Measurements from ENCODE around the gene GLDN.

GLDN gene
- total RNA-seq = 0 reads per million in 3 experiments

DNA sequence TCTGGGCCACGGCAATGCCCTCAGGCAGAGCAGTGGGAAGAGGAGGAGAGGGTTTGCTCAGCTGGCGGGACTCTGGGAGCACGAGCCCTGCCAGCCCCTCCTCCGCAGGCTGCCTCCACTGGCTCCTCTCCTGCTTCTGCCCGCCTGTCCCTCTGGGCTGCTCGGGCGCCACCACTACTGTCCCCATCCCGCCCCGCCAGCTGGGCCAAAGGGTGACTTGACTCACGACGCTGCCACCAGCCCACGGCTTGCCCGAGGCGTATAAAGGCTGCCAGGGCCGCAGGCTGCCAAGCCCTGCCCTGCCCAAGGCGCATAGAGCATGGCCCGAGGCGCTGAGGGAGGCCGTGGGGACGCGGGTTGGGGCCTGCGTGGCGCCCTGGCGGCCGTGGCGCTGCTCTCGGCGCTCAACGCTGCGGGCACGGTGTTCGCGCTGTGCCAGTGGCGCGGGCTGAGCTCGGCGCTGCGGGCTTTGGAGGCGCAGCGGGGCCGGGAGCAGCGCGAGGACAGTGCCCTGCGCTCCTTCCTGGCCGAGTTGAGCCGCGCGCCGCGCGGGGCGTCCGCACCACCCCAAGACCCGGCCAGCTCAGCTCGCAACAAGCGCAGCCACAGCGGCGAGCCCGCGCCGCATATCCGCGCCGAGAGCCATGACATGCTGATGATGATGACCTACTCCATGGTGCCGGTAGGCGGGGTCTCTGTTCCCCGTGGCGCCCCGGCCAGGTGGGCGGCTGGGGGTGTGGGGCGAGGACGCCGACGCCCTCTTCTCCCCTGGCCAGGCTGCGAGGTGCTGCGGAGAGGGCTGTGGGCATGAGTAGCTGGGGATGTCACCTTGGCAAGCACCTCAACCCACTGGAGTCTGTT, at the start of gene GLDN:
TSS of gene GLDN (plus strand) at position 290 of the 861 bp plus-strand sequence. CDS start at position 320, 30 bp downstream.
- DNase-seq = no peak

DNA sequence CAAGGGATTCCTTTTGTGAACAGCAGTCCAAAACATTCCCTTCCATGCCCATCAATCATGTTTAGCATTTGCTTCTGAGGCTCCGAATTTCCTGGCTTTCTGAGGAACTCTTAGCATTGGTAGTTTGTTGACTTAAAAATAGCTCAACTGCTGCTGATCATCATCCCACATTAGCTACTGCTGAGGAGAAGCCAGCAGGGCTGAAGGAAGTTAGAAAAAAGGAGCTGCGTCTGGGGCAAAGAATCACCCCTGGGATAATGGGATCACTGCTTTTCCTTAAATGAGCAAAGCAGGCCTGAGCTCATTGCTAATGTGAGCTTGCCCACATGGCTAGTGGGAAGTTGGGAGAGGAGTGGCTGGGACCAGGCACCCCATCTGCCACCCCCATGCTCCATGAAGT, 42.8 kb upstream of the GLDN start:
- no peak for DNase-seq

DNA sequence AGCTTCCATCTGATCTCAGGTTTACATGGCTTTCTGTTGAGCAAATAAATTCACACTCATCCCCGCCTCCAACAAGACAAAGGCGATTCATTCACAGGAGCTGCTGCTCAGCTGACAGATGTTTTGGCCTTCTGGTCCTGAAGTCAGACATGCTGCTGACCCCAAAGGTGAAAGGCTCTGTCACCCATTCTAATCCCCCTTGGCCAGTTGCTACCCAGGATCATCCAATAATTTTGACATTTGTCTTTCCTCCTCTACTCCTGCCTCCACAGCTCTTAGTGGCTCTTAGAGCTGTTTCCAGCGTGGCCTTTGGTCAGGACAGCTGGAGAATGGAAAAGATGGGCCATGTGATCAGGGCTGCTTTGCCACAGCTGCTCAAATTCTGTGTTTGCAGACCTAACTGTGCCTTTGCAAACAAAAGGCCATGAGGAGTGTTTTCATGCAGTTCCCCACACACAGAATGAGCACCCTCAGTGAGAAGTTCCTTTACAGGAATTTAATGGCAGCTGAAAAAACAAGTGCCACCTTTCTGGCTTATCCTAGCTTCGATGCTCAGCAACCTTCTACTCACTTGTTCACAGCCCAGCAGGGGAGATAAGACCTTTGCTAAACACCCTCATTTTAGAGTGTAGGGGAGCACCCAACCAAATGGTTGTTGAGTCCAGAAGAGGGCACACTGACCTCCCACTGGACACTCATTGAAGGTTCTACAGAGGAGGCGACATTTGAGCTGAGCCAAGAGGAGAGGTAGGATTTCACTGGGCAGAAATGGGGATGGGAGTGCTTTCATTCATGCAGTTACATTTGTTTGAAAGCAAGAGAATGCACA, 42.1 kb upstream of the GLDN start:
- DNase-seq = no peak

DNA sequence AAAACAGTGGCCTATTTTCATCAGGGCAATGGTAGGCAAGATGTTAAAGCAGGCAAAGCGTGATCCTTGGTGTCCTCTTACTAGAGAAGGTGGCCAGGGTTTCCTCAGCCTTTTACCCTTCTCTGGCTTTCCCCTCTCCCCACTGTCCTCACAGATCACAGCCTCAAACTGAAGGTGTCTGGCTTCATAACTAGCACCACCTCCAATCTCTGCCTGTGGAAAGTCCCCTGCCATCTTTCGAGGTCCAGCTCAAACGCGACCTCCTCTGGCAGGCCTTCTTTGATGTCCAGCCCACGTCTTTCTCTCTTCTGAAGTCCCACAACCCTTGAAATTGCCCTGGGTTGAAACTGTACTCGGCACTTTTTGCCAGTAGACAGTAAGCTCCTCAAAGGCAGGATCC, 39.0 kb upstream of the GLDN start:
- DNase-seq = no peak

- no peak for DNase-seq
These were observed 37.9 kb upstream of the GLDN start for GRCh38 chr15:51303462-51303980.

DNA sequence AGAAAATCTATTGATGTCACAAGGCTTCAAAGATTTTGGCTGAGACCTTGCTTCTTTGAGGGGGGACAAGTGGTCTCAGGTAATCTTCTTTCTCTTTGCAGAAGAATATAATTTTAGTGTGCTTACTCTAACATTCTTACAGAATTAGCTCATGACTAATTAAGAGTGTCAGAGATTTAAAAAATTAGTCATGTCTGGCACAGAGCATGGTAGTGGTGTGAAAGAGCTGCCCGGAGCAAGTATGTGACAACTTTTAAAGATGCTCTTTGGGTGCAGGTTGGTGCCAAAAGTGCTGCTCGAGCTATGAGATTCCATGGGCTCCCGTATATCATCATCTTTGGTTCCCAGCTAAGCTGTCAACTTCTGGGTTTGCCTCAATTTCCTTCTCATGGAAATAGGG, 34.1 kb upstream of the GLDN start:
- DNase-seq = no peak

GRCh38 chr15:51307811-51308210, 33.6 kb upstream of the GLDN start:
- DNase-seq = no peak

- no peak for DNase-seq
These were observed 31.4 kb upstream of the GLDN start for GRCh38 chr15:51310064-51310463.

DNA sequence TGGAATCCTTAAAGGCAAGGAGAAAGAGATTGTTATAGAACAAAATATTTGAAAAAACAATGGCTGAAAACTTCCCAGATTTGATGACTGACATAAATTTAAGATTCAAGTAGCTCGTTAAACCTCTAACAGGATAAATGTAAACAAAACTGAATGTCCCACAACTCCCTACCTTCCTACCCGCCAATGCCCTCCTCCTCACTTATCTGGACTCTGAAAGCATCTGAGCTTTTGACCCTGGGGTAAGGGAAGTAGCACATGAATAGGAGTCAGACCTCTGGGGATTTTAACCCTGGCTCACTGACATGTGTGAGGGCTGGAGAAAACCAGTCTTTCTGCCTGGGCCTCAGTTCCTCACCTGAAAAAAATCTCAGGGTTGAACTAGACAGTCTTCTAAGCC, 29.9 kb upstream of the GLDN start:
- DNase-seq = no peak

GRCh38 chr15:51312166-51313073, 29.0 kb upstream of the GLDN start:
- no peak for DNase-seq

GRCh38 chr15:51313074-51313393, 28.4 kb upstream of the GLDN start:
- DNase-seq = no peak

DNA sequence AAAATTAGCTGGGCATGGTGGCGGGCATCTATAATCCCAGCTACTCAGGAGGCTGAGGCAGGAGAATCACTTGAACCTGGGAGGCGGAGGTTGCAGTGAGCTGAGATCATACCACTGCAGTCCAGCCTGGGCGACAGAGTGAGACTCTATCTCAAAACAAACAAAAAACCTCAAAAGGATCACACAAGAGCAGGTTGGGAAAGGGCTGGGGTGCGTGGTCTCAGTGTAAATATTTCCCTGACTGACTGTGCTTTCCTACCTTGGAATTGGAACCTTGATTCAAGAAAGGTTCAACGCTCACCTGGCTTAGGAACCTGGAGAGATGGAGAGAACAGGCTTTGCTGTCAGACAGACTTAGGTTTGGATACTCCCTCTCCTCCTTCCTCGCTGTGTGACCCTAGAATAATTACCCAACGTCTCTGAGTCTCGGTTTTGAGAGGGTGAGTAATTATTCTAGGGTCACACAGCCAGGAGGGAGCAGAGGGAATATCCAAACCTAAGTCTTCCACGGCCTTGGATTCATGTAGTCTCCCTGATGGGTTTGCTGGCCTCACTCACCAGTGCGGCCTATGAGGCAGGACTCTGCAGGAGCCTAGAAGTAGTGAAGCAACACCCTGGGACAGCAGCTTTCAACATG, 27.7 kb upstream of the GLDN start:
- DNase-seq = no peak

DNA sequence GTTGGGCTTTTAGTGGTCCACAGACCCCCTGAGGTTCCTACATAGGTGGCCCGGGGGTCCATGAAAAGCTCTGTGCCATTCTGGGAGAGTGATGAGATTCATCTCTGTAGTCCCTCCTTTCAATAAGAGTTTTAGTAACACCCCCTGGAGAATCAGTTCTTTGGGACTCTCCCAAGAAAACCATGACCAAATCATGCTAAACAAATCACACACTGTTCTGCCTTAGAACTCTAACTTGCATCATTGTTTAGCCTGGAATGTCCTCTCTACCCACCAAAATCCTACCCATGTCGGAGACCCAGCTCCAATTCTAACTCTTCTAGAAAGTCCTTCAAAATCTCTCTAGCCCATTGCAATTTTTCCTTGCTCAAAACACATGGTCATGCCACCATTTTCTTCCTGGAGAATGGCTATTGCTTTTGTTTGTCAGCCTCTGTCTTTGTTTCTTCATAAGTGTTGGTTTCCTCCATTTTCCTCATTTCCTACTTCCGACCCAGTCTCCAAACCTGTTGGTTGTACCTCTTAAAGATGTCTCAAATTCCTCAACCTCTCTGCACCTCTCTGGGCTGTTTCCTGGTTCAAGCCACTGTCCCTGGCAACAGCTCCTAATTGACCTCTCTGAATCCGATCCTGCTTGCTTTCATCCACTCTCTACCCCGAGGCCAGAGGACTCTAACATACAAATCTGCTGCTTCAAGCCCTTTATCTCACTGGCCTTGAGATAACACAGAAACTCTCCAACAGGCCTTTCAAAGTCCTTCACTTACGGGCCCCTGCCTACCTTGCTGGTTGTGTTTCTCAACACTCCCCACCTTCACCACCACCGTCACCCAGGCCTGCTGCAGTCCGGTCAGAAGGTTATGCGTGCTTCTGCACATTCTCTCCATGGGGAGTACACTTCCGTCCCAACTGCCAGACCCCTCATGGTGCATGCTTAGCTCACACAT, 26.8 kb upstream of the GLDN start:
- DNase-seq = no peak

DNA sequence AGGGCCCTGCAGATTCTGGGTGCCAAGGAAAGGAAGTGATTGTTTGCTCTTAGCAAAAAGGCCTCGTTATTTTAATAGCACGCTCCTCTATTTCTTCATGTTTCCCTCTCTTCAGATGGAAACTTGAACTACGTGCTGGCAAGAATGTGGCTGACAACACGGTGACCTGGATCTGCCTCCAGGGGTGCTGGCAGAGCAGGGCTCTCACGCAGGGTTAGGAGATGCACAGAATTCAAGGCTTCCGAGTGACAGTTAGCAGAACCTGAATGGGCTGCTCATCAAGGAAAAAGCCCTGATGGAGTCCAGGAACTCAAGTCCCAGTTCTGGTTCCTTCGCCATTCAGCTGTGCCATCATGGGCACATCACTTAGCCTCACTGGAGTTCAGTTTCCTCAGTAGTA, 25.7 kb upstream of the GLDN start:
- no peak for DNase-seq

- DNase-seq = no peak
These were observed 24.8 kb upstream of the GLDN start for GRCh38 chr15:51316636-51317035.

- no peak for DNase-seq
These were observed 22.9 kb upstream of the GLDN start for GRCh38 chr15:51318382-51319150.

- no peak for DNase-seq
These were observed 21.9 kb upstream of the GLDN start for GRCh38 chr15:51319539-51319938.

- no peak for DNase-seq
These were observed 20.6 kb upstream of the GLDN start for GRCh38 chr15:51320843-51321242.

DNA sequence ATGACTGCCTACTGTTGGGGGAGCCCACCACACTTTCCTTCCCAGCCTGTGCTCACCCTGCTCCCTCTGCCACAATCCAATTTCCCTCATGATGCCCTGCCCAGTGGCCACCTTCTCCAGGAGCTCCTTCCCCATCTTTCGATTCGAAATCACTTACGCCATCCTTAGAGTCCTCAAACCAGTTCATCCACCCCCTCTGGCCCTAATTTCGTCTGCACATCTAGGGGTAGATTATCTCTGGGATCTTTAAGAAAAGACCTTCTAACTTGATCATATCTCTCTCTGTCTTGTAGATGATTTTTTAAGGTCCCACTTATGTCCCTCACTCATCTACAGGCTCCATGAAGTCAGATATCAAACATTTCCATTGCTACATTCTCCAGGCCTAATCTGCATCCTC, 20.1 kb upstream of the GLDN start:
- no peak for DNase-seq

DNA sequence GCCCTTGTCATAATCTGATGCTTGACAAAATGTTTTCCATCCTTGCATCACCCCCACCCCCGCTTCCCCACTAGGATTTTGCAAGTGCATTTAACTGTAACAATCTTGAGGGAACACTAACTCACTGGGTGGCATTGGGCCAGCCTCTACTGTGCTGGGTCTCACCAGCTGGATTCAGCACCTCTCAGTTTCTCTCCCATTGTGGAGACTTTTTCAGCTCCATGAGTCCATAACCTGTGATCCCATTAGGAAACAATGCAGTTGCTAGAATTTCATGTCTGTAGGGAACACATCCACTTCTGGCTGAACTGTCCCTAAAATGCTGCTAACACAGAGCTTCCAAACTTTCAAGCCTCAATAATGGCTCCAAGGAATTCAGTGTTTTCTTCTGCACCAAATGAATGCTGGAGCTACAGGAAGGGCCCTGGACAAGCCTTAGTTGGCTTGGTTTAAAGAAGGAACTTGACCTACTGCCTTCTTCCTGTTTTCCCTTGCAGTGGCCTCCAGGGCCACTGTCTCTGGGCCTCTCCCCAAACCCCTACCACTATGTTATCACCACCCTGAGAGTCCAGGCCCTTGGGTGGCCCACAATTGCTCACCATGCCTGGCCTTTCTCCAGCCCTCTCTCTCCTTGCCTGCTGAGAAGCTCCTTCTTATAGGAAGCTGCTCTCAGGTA, 18.7 kb upstream of the GLDN start:
- DNase-seq = no peak

Measured in central memory CD4-positive, alpha-beta T cell (primary cell).